Neural cell (in vitro differentiated cells): ENCODE data around the gene HERPUD2.

Experiments
- CTCF ChIP-seq: fragments of 450-650 bp; IDR thresholded peaks from 2 replicates; pipeline ENCODE4 v1.5.1; 2014; ENCODE audit warnings: antibody characterized with exemption, mild to moderate bottlenecking, moderate library complexity; ENCODE audit not compliant: poor library complexity, severe bottlenecking
- POLR2AphosphoS5 ChIP-seq: IDR thresholded peaks from 2 replicates; pipeline ENCODE4 v1.6.1; 2012
- SMC3 ChIP-seq: fragments of 450-650 bp; conservative IDR thresholded peaks from 2 replicates; pipeline ENCODE4 v1.6.1; 2014; ENCODE audit warnings: antibody characterized with exemption, mild to moderate bottlenecking, moderate library complexity; ENCODE audit not compliant: poor library complexity
- TAF1 ChIP-seq: IDR thresholded peaks from 2 replicates; pipeline ENCODE4 v1.6.1; 2012; ENCODE audit warnings: low read depth

- TF ChIP-seq CTCF, result no peak
- no peak for TF ChIP-seq TAF1
- TF ChIP-seq SMC3, result no peak
- no peak for TF ChIP-seq POLR2AphosphoS5
Observed at GRCh38 chr7:35645691-35646090, 49.2 kb downstream of the HERPUD2 start.
